Muscle layer of colon (tissue), 2 donors: ENCODE data around the gene YTHDF1.
"Not testable (repeated sequence)": the region's sequence is repeated elsewhere in the genome, so short reads cannot be mapped to it uniquely, and the experiment has no call there.

Experiments used
- H3K27ac ChIP-seq: one replicate; pipeline ENCODE4 v1.7.0; 2013; ENCODE audit warnings: low read depth, mild to moderate bottlenecking, low read length, moderate library complexity
- H3K27me3 ChIP-seq, 2 donors: one replicate each; pipeline ENCODE4 v1.7.0; 2013; ENCODE audit warnings: low read length in 2 of 2, mild to moderate bottlenecking in 2 of 2; ENCODE audit not compliant: insufficient read depth in 2 of 2, control insufficient read depth in 1 of 2
- H3K36me3 ChIP-seq: one replicate; pipeline ENCODE4 v1.7.0; 2013; ENCODE audit warnings: mild to moderate bottlenecking, low read length; ENCODE audit not compliant: insufficient read depth
- H3K4me1 ChIP-seq: one replicate; pipeline ENCODE4 v1.7.0; 2013; ENCODE audit warnings: mild to moderate bottlenecking, low read length; ENCODE audit not compliant: insufficient read depth
- H3K4me3 ChIP-seq, 2 donors: one replicate each; pipeline ENCODE4 v1.7.0; 2013; ENCODE audit warnings: low read length in 2 of 2, low read depth in 1 of 2, mild to moderate bottlenecking in 1 of 2, moderate library complexity in 1 of 2
- H3K9ac ChIP-seq: one replicate; pipeline ENCODE4 v1.7.0; 2013; ENCODE audit warnings: low read length
- H3K9me3 ChIP-seq: one replicate; pipeline ENCODE4 v1.7.0; 2013; ENCODE audit warnings: mild to moderate bottlenecking, low read length
- donor health status: abdominal sarcoma.
- donor health status: Adenocarcinoma of cecum.

The YTHDF1 gene

GRCh38 chr20:63223121-63223825 is 7.3 kb upstream of the YTHDF1 start:
- H3K4me1 ChIP-seq = peaks cover 18% of the 10 kb centered on the region
- no peak overlapping the region for H3K27ac ChIP-seq
- no peaks in the 10 kb centered on the region for H3K9me3 ChIP-seq
- H3K9ac ChIP-seq = no peak overlapping the region
- H3K36me3 ChIP-seq = no peaks in the 10 kb centered on the region
- no peak overlapping the region for H3K4me3 ChIP-seq
- H3K27me3 ChIP-seq = no peaks in the 10 kb centered on the region

GRCh38 chr20:63222541-63222940 is 6.6 kb upstream of the YTHDF1 start:
- Histone ChIP-seq H3K9me3 (no peaks in the 10 kb centered on the region), H3K36me3 (no peaks in the 10 kb centered on the region), H3K27me3 (no peaks in the 10 kb centered on the region), H3K4me3 (no peak overlapping the region), H3K27ac (no peak overlapping the region), H3K9ac (no peak overlapping the region), H3K4me1 (peaks cover 18% of the 10 kb centered on the region)

- not testable (repeated sequence) for H3K9ac ChIP-seq, H3K27me3 ChIP-seq, H3K27ac ChIP-seq, H3K9me3 ChIP-seq, H3K4me3 ChIP-seq, H3K36me3 ChIP-seq
- H3K4me1 ChIP-seq = peaks cover 22% of the 10 kb centered on the region
Observed at GRCh38 chr20:63221400-63222053, 5.6 kb upstream of the YTHDF1 start.

GRCh38 chr20:63220696-63221399 is 4.9 kb upstream of the YTHDF1 start:
- Histone ChIP-seq H3K27me3 (no peaks in the 10 kb centered on the region), H3K27ac (no peak overlapping the region), H3K9ac (no peak overlapping the region), H3K4me3 (no peak overlapping the region), H3K9me3 (no peaks in the 10 kb centered on the region), H3K36me3 (no peaks in the 10 kb centered on the region), H3K4me1 (peaks cover 23% of the 10 kb centered on the region)

- H3K27me3 ChIP-seq = no peaks in the 10 kb centered on the region
- peaks cover 24% of the 10 kb centered on the region for H3K4me1 ChIP-seq
- no peak overlapping the region for H3K4me3 ChIP-seq
- no peak overlapping the region for H3K27ac ChIP-seq
- no peaks in the 10 kb centered on the region for H3K36me3 ChIP-seq
- H3K9ac ChIP-seq = no peak overlapping the region
- no peaks in the 10 kb centered on the region for H3K9me3 ChIP-seq
Observed at GRCh38 chr20:63219866-63220521, 4.1 kb upstream of the YTHDF1 start.

GRCh38 chr20:63219447-63219821 is 3.5 kb upstream of the YTHDF1 start:
- Histone ChIP-seq H3K27me3 (no peaks in the 10 kb centered on the region), H3K36me3 (no peaks in the 10 kb centered on the region), H3K27ac (no peak overlapping the region)

GRCh38 chr20:63218701-63219446 is 2.9 kb upstream of the YTHDF1 start:
- Histone ChIP-seq H3K27ac (no peak overlapping the region), H3K9me3 (no peaks in the 10 kb centered on the region), H3K27me3 (no peaks in the 10 kb centered on the region), H3K4me3 (no peak overlapping the region), H3K36me3 (no peaks in the 10 kb centered on the region), H3K4me1 (peaks cover 24% of the 10 kb centered on the region), H3K9ac (no peak overlapping the region)

More at GRCh38 chr20:63219447-63219821, 3.5 kb upstream of the YTHDF1 start:
- H3K9me3 ChIP-seq = no peaks in the 10 kb centered on the region
- H3K9ac ChIP-seq = no peak overlapping the region
- H3K4me3 ChIP-seq = no peak overlapping the region
- H3K4me1 ChIP-seq = peaks cover 24% of the 10 kb centered on the region

GRCh38 chr20:63217706-63218105 is 1.8 kb upstream of the YTHDF1 start:
- H3K4me1 ChIP-seq = peaks cover 30% of the 10 kb centered on the region
- H3K9ac ChIP-seq = no peak overlapping the region
- no peaks in the 10 kb centered on the region for H3K27me3 ChIP-seq
- no peak overlapping the region for H3K4me3 ChIP-seq
- H3K36me3 ChIP-seq = peaks cover 1% of the 10 kb centered on the region
- H3K9me3 ChIP-seq = no peaks in the 10 kb centered on the region
- H3K27ac ChIP-seq = no peak overlapping the region

- H3K27me3 ChIP-seq = no peaks in the 10 kb centered on the region
- peaks cover 9% of the 10 kb centered on the region for H3K36me3 ChIP-seq
- no peaks in the 10 kb centered on the region for H3K9me3 ChIP-seq
- peak overlapping the region; percentile 78 for H3K9ac ChIP-seq
- H3K27ac ChIP-seq = peak overlapping the region; percentile 88
- peak overlapping the region; percentile 74 to 93 for H3K4me3 ChIP-seq
- H3K4me1 ChIP-seq = peaks cover 37% of the 10 kb centered on the region
Observed at GRCh38 chr20:63216849-63217471, 1.0 kb upstream of the YTHDF1 start.

GRCh38 chr20:63215101-63216040 is 560 bp downstream of the YTHDF1 start:
- Histone ChIP-seq H3K4me1 (peaks cover 50% of the 10 kb centered on the region), H3K9me3 (no peaks in the 10 kb centered on the region), H3K4me3 (peak overlapping the region; percentile 64 to 72), H3K27me3 (no peaks in the 10 kb centered on the region), H3K9ac (peak overlapping the region; percentile 60), H3K36me3 (peaks cover 21% of the 10 kb centered on the region), H3K27ac (peak overlapping the region; percentile 41)
